Mesothelial cell of epicardium (in vitro differentiated cells): ENCODE measurements around the gene TAS2R60. TPM values are rescaled to one million over a fixed set of nuclear protein-coding genes. Genes with fewer than 3 reads are reported as not detected.
A peak's percentile ranks its signal among the peaks of the same experiment; 100 is the strongest.
"Not testable (repeated sequence)": the region's sequence is repeated elsewhere in the genome, so short reads cannot be mapped to it uniquely, and the experiment has no call there.

Experiments
- DNase-seq, 2 experiments: peaks; one replicate each; pipeline ENCODE4 v3.0.0; 2021; ENCODE audit warnings: low spot score in 2 of 2; ENCODE audit not compliant: unreplicated experiment in 2 of 2
- H3K27ac Mint-ChIP-seq: 2 replicates; pipeline ENCODE4 v1.8.0; 2021; ENCODE audit warnings: mixed read lengths
- H3K27me3 Mint-ChIP-seq: 2 replicates; pipeline ENCODE4 v1.8.0; 2021; ENCODE audit warnings: low read depth, mixed read lengths
- H3K36me3 Mint-ChIP-seq: 2 replicates; pipeline ENCODE4 v1.8.0; 2021; ENCODE audit warnings: mixed read lengths
- H3K4me1 Mint-ChIP-seq: 2 replicates; pipeline ENCODE4 v1.8.0; 2021; ENCODE audit warnings: mixed read lengths
- H3K4me3 Mint-ChIP-seq: 2 replicates; pipeline ENCODE4 v1.8.0; 2021; ENCODE audit warnings: mild to moderate bottlenecking, moderate library complexity, mixed read lengths
- H3K9me3 Mint-ChIP-seq: 2 replicates; pipeline ENCODE4 v1.8.0; 2021; ENCODE audit warnings: mixed read lengths
- CTCF ChIP-seq: fragments of 200-600 bp; sonication (generic); IDR thresholded peaks from one replicate; pipeline ENCODE4 v1.5.0; 2021; ENCODE audit warnings: antibody characterized with exemption; ENCODE audit not compliant: unreplicated experiment
- total RNA-seq: library from RNA; stranded (reverse); gene quantifications from 3 replicates; pipeline ENCODE4 v1.2.1, GENCODE V29; 2021

TAS2R60 gene
- total RNA-seq, 1 donor from 2014 or later, result not detected

GRCh38 chr7:143415742-143416397, 27.4 kb upstream of the TAS2R60 start:
- peak overlapping the region; percentile 83 for H3K27ac Mint-ChIP-seq
- H3K27me3 Mint-ChIP-seq, result no peaks in the 10 kb centered on the region
- no peak for TF ChIP-seq CTCF
- H3K9me3 Mint-ChIP-seq, result no peaks in the 10 kb centered on the region
- DNase-seq, result no peak
- H3K36me3 Mint-ChIP-seq, result no peaks in the 10 kb centered on the region
- H3K4me3 Mint-ChIP-seq, result no peak overlapping the region
- peaks cover 56% of the 10 kb centered on the region for H3K4me1 Mint-ChIP-seq

DNA sequence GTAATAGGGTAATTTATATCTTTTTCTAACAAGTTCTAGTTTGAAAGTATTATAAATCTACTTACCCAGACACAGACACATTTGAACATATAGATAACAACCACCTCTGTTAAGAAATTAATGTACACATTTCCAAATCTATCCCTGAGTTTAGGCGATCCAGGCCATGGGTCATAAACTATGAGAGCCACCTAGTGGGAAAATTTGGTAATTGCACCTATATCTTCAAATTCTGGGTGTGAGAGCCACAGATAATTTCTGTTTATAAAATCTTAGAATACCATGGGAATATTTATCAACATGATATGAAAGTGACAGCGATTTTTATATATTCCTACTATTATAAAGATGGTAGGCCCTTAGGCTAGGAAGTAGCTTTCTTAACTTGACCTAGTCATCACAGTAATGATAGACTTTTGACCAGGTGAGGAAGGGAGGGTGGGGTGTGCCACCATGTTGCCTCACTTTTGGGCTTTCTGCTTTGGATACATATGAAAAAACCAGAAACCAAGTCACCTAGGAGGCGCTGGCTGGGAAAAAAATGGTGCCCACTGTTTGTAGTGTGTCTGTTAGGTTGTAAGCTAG, 26.6 kb upstream of the TAS2R60 start:
- H3K27ac Mint-ChIP-seq, result no peak overlapping the region
- no peak for DNase-seq
- H3K27me3 Mint-ChIP-seq, result no peaks in the 10 kb centered on the region
- H3K4me1 Mint-ChIP-seq, result peaks cover 49% of the 10 kb centered on the region
- peak; percentile 95 for TF ChIP-seq CTCF
- H3K36me3 Mint-ChIP-seq, result no peaks in the 10 kb centered on the region
- H3K9me3 Mint-ChIP-seq, result no peaks in the 10 kb centered on the region
- H3K4me3 Mint-ChIP-seq, result no peak overlapping the region

- no peaks in the 10 kb centered on the region for H3K9me3 Mint-ChIP-seq
- H3K4me1 Mint-ChIP-seq, result peaks cover 40% of the 10 kb centered on the region
- H3K27me3 Mint-ChIP-seq, result no peaks in the 10 kb centered on the region
- H3K27ac Mint-ChIP-seq, result no peak overlapping the region
- no peak overlapping the region for H3K4me3 Mint-ChIP-seq
- TF ChIP-seq CTCF, result no peak
- no peaks in the 10 kb centered on the region for H3K36me3 Mint-ChIP-seq
- no peak for DNase-seq
Observed at GRCh38 chr7:143417734-143418383, 25.4 kb upstream of the TAS2R60 start.

GRCh38 chr7:143418681-143419458, 24.4 kb upstream of the TAS2R60 start:
- Mint-ChIP-seq H3K27ac (no peak overlapping the region), H3K4me3 (no peak overlapping the region), H3K9me3 (no peaks in the 10 kb centered on the region), H3K36me3 (no peaks in the 10 kb centered on the region), H3K4me1 (peaks cover 36% of the 10 kb centered on the region), H3K27me3 (no peaks in the 10 kb centered on the region)
- TF ChIP-seq CTCF, result no peak
- DNase-seq, result no peak

DNA sequence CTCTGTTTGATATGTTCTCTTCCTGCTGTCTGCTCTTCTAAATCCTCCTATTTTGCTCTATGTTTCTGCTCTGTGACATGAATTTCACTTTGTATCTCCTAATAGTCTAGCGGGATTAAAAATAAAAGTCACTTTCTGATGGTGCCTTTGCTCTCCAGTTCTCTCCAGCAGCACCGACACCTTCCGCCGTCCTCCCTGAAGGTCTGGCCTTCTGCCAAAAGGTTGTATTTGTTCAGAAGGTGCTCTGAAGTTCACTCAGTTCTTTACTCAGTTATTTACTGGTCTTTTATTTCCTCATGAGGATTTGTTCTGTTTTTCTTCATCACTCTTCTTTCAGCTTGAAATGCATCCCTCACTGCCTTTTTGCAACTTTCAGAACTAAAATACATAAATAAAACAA, 23.4 kb upstream of the TAS2R60 start:
- no peak for DNase-seq
- no peak for TF ChIP-seq CTCF
- Mint-ChIP-seq H3K27ac (peak overlapping the region; percentile 39), H3K4me1 (peaks cover 36% of the 10 kb centered on the region), H3K36me3 (no peaks in the 10 kb centered on the region), H3K4me3 (no peak overlapping the region), H3K9me3 (no peaks in the 10 kb centered on the region), H3K27me3 (no peaks in the 10 kb centered on the region)

DNA sequence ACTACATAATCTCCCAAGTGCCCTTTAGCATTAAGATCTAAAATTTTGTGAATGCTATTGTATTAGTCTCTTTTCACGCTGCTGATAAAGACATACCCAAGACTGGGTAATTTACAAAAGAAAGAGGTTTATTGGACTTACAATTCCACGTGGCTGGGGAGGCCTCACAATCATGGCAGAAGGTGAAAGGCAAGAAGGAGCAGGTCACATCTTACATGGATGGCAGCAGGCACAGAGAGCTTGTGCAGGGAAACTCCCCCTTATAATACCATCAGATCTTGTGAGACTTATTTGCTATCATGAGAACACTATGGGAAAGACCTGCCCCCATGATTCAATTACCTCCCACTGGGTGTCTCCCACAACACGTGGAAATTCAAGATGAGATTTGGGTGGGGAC, 22.6 kb upstream of the TAS2R60 start:
- H3K4me1 Mint-ChIP-seq, result peaks cover 32% of the 10 kb centered on the region
- not testable (repeated sequence) for H3K9me3 Mint-ChIP-seq, H3K27ac Mint-ChIP-seq, H3K4me3 Mint-ChIP-seq, H3K36me3 Mint-ChIP-seq, DNase-seq, H3K27me3 Mint-ChIP-seq
